OCI-LY7 (cell line): ENCODE data around the gene DDAH2. TPM values are rescaled to one million over a fixed set of nuclear protein-coding genes. Genes with fewer than 3 reads are reported as not detected.

ENCODE experiments used
- BruUV-seq: library from RNA; stranded (reverse); fragments of 400-500 nt; replicated peaks from 2 replicates; lab custom pipeline; 2021; lab: Mats Ljungman, UMichigan
- CTCF ChIA-PET: fragments of 300-600 bp; sonication (Branson Sonifier 250); formaldehyde crosslinking; loops from one replicate; lab custom pipeline; 2022; ENCODE audit warnings: antibody characterized with exemption; ENCODE audit not compliant: unreplicated experiment; lab: Charles Lee
- POLR2A ChIA-PET: fragments of 300-600 bp; sonication (Branson Sonifier 250); formaldehyde crosslinking; loops from one replicate; lab custom pipeline; 2022; ENCODE audit warnings: antibody characterized with exemption; lab: Charles Lee
- DNase-seq: peaks from one replicate; pipeline ENCODE4 v3.0.0-alpha.2; 2015; ENCODE audit warnings: low spot score
- H2AFZ ChIP-seq: fragments of 200-600 bp; sonication (generic), shearing (Covaris generic); 2 replicates; pipeline ENCODE4 v1.6.1; 2014; ENCODE audit warnings: mild to moderate bottlenecking, antibody characterized with exemption, low read length, moderate library complexity
- H3K27ac ChIP-seq: fragments of 200-600 bp; sonication (generic); 2 replicates; pipeline ENCODE4 v1.5.1; 2014; ENCODE audit warnings: mixed run types, low read depth, mild to moderate bottlenecking, moderate library complexity, low read length, inconsistent platforms; ENCODE audit not compliant: poor library complexity, severe bottlenecking
- H3K36me3 ChIP-seq: fragments of 200-600 bp; sonication (generic); 2 replicates; pipeline ENCODE4 v1.6.1; 2014; ENCODE audit warnings: mild to moderate bottlenecking, antibody characterized with exemption, low read length, moderate library complexity, mixed read lengths; ENCODE audit not compliant: insufficient read depth
- H3K4me1 ChIP-seq: fragments of 200-600 bp; sonication (generic); 2 replicates; pipeline ENCODE4 v1.5.1; 2014; ENCODE audit warnings: mild to moderate bottlenecking, low read length; ENCODE audit not compliant: insufficient read depth, poor library complexity, severe bottlenecking
- H3K4me2 ChIP-seq: fragments of 200-600 bp; sonication (generic); 2 replicates; pipeline ENCODE4 v1.6.1; 2014; ENCODE audit warnings: mild to moderate bottlenecking, low read length
- H3K4me3 ChIP-seq: fragments of 200-600 bp; sonication (generic); 2 replicates; pipeline ENCODE4 v1.5.1; 2014; ENCODE audit warnings: mild to moderate bottlenecking, low read depth, low read length; ENCODE audit not compliant: poor library complexity, severe bottlenecking
- H3K79me2 ChIP-seq: fragments of 200-600 bp; sonication (generic); 2 replicates; pipeline ENCODE4 v1.6.1; 2016; ENCODE audit warnings: low read depth, mild to moderate bottlenecking, low read length, moderate library complexity, mixed read lengths; ENCODE audit not compliant: insufficient read depth
- H3K9me2 ChIP-seq: fragments of 200-600 bp; sonication (generic); 2 replicates; pipeline ENCODE4 v1.6.1; 2016; ENCODE audit warnings: mild to moderate bottlenecking, low read length, mixed read lengths; ENCODE audit not compliant: insufficient read depth
- H3K9me3 ChIP-seq: fragments of 200-600 bp; sonication (generic); 2 replicates; pipeline ENCODE4 v1.6.1; 2014; ENCODE audit warnings: mild to moderate bottlenecking, mixed run types, low read length, mixed read lengths
- H4K20me1 ChIP-seq: fragments of 200-600 bp; sonication (generic); 2 replicates; pipeline ENCODE4 v1.6.1; 2014; ENCODE audit warnings: mild to moderate bottlenecking, antibody characterized with exemption, low read length, moderate library complexity, mixed read lengths; ENCODE audit not compliant: insufficient read depth
- EZH2phosphoT487 ChIP-seq: fragments of 200-600 bp; sonication (generic); IDR thresholded peaks from 2 replicates; pipeline ENCODE4 v1.6.1; 2018; ENCODE audit warnings: low read depth, borderline replicate concordance, mild to moderate bottlenecking, mixed run types, antibody characterized with exemption, low read length, moderate library complexity, mixed read lengths
- intact Hi-C: fragments of 100-400 bp; cut with micrococcal nuclease; formaldehyde crosslinking; loops from one replicate; pipeline ENCODE4 v1.10.0; 2022; ENCODE audit not compliant: unreplicated experiment
- total RNA-seq, 2 experiments: library from RNA; depleted of rRNA in 1 of 2; stranded (reverse); fragments of >200 nt in 1 of 2; shearing (Covaris generic) in 1 of 2; gene quantifications; 2 replicates each; pipeline ENCODE4 v1.2.3, GENCODE V29; 2014 to 2022
- TF ChIP-seq, protein P1 (sequence below): fragments of 200-600 bp; sonication (generic); conservative IDR thresholded peaks from 2 replicates; pipeline ENCODE4 v1.5.1; 2014; ENCODE audit warnings: mild to moderate bottlenecking, antibody characterized with exemption, low read length, moderate library complexity, mixed read lengths

Gene DDAH2
- total RNA-seq, 2 experiments from 2014 or later: 14.0 to 20.4 TPM

DNA sequence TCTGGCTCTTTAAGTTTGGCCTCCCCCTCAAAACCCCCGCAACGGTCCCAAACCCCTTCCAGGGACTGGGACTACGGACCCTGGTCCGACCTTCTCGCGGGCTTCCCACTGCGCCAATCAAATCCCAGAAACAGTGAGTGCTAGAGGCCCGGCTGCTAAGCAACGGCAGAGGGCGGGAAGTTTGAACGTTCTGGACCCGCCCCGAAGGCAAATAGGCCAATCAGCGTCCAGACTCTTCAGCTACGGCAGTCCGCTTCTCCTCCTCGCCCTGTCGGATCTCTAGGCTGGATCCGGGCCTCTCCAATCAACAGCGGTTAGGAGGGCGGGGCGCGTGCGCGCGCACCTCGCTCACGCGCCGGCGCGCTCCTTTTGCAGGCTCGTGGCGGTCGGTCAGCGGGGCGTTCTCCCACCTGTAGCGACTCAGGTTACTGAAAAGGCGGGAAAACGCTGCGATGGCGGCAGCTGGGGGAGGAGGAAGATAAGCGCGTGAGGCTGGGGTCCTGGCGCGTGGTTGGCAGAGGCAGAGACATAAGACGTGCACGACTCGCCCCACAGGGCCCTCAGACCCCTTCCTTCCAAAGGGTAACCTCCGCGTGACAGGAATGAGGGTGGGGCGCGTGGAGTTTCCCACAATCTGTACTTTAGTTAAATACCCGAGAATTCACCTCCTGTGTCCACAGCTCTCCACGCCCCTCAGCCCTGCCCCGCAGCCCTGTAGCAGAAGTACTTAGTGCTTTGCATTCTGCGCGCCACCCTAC, 10.7 kb upstream of the DDAH2 start, which contains the start of gene MSH5:
Gene MSH5, plus strand, starts transcription at position 367 of the 758 bp plus-strand sequence. CDS start 462 bp downstream, outside the sequence.
- TSS peak; percentile 61 for BruUV-seq
- CTCF ChIA-PET: interaction anchor here (0.5 to 1.7 kb wide), 5 partner anchors 12 to 61 kb away, joined by 3 to 6 read pairs (median 3); partner anchors contain the start of genes ABHD16A and VARS1
- DNase-seq: peak; percentile 100
- POLR2A ChIA-PET: interaction anchor here (0.6 to 7.1 kb wide), 15 partner anchors 10 to 123 kb away, joined by 3 to 43 read pairs (median 4); partner anchors contain the start of genes ABHD16A, HSPA1B, LSM2 and NEU1
- Histone ChIP-seq H3K9me3 (no peaks in the 10 kb centered on the region), H3K4me2 (peak within 1 kb of the TSS; percentile 76), H2AFZ (no peak within 1 kb of the TSS; the same call in 1 of the 2 replicates), H3K4me1 (peaks cover 50% of the 10 kb centered on the region), H4K20me1 (no peaks in the 10 kb centered on the region), H3K9me2 (no peaks in the 10 kb centered on the region), H3K27ac (peak within 1 kb of the TSS; percentile 93), H3K79me2 (peaks cover 34% of the 10 kb centered on the region), H3K4me3 (peak within 1 kb of the TSS; percentile 79), H3K36me3 (peaks cover 38% of the 10 kb centered on the region)
- TF ChIP-seq EZH2phosphoT487: no peak
- TF ChIP-seq, protein P1, sequence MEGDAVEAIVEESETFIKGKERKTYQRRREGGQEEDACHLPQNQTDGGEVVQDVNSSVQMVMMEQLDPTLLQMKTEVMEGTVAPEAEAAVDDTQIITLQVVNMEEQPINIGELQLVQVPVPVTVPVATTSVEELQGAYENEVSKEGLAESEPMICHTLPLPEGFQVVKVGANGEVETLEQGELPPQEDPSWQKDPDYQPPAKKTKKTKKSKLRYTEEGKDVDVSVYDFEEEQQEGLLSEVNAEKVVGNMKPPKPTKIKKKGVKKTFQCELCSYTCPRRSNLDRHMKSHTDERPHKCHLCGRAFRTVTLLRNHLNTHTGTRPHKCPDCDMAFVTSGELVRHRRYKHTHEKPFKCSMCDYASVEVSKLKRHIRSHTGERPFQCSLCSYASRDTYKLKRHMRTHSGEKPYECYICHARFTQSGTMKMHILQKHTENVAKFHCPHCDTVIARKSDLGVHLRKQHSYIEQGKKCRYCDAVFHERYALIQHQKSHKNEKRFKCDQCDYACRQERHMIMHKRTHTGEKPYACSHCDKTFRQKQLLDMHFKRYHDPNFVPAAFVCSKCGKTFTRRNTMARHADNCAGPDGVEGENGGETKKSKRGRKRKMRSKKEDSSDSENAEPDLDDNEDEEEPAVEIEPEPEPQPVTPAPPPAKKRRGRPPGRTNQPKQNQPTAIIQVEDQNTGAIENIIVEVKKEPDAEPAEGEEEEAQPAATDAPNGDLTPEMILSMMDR: no peak
- intact Hi-C loops: loop anchor here (1.0 to 5.0 kb wide), 9 partner anchors 37 to 247 kb away; partner anchors contain the start of genes ABHD16A, ATP6V1G2, HSPA1B and NFKBIL1

DNA sequence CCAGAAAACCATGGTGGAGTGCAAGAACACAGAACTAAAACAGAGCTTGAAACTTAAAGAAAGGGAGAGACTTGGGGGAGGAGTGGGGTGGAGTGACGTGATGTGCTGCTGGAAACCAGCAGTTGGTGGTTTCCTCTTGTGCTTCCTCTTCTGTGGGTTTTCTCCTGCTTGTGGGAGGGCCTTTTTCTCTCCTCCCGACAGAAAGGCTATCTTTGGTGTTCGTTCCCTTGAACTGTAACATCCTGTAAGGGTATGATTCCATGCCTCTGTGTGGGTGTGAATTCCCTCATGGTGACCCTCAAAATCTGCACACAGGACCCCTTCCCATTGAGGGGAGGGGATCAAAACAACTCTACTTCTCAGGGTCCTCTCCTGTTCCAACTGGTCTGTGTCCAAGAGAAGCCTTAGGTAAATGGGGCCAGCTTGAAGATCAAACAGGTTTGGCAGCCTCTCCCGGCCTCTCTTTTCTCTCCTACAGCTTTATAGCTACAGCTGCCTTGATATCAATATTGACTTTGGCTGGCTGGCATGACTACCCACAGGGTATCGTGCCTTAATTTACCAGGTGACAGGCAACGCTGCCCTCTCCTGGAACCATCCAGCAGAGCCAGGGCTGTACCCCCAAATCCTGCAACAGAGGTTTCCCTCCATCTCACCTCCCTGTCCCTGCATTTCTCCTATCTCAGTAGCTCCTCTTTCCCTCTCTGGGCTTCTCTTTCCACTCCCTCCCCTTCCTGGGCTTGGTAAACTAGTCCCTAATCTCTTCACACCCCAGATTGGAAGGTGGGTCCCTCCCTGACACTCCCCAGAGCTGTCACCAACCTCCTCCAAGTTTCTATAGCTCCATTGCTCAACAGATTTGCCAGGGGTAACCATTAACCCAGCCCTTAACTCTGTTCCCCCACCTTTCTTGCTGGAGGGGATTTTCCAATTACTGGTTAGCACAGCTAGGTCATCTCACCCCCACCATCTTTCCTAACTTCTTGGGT, 9.2 kb upstream of the DDAH2 start:
- Histone ChIP-seq H2AFZ (no peak overlapping the region), H3K4me1 (peaks cover 61% of the 10 kb centered on the region), H3K9me2 (no peaks in the 10 kb centered on the region), H3K36me3 (peaks cover 36% of the 10 kb centered on the region), H3K79me2 (peaks cover 47% of the 10 kb centered on the region), H4K20me1 (0 out of 2 replicates have a peak, but pooled peaks cover 8% of the 10 kb centered on the region), H3K4me2 (peak overlapping the region; percentile 76), H3K27ac (peak overlapping the region; percentile 93), H3K4me3 (peak overlapping the region; percentile 55), H3K9me3 (no peaks in the 10 kb centered on the region)
- intact Hi-C loops: loop anchor here (1.0 to 2.0 kb wide), 8 partner anchors 9 to 245 kb away; partner anchors contain the start of genes ABHD16A, ATP6V1G2, DDAH2 and HSPA1B
- peak; percentile 82 for DNase-seq
- ChIA-PET POLR2A (interaction anchor here (0.7 to 7.1 kb wide), 22 partner anchors 8 to 225 kb away, joined by 3 to 43 read pairs (median 4); partner anchors contain the start of genes ABHD16A, BAG6, HSPA1B and LSM2), CTCF (interaction anchor here (1.0 to 1.3 kb wide), 2 partner anchors 8 to 93 kb away, joined by 3 to 5 read pairs; no protein-coding TSS in a partner anchor)
- TF ChIP-seq, protein P1: peak; percentile 68
- no peak for TF ChIP-seq EZH2phosphoT487
- no TSS peak for BruUV-seq
